PC-9 (cell line): ENCODE results near the gene YIF1B.

ENCODE experiments used
- EZH2 ChIP-seq: fragments of 200-600 bp; sonication (generic); IDR thresholded peaks from 2 replicates; pipeline ENCODE4 v1.8.0; 2017; ENCODE audit warnings: antibody characterized with exemption, low read depth
- TF ChIP-seq, protein P1 (sequence below): fragments of 200-600 bp; sonication (generic); conservative IDR thresholded peaks from 2 replicates; pipeline ENCODE4 v1.6.1; 2017; ENCODE audit warnings: mixed run types, antibody characterized with exemption, mild to moderate bottlenecking, moderate library complexity

DNA sequence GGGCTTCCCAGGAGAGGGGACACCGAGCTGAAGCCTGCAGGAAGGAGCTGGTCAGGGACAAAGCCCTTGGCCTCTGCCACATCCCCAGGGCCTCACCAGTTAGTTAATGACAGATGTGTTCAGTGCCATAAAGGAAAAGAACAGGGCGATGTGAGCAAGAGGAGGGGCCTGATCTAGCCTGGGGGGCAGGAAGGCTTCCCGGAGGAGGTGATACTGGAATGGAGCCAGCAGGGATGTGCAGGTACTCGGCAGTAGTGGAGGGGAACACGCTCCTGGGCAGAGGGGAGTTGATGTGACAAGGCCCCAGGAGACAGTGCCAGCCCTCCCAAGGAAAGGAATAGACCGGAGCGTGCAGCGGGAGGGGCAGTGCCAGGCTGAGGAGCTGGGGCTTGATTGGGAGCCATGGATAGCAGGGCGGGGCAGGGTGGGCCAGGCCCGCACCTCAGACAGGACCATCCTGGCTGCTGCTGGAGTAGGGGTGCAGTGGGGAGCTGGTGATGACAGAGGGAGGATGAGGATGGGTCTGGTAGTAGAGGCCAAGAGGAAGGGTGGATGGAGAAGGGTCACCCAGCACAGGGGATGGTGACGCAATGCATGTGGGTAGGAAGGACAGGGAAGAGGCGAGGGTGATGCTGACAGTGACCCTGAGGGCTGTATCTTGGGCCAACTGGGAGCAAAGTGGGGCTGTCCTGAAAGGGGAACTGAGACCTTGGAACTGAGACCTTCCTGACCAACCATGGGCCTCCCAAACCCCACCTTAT, 7.6 kb downstream of the YIF1B start:
- TF ChIP-seq, protein P1, sequence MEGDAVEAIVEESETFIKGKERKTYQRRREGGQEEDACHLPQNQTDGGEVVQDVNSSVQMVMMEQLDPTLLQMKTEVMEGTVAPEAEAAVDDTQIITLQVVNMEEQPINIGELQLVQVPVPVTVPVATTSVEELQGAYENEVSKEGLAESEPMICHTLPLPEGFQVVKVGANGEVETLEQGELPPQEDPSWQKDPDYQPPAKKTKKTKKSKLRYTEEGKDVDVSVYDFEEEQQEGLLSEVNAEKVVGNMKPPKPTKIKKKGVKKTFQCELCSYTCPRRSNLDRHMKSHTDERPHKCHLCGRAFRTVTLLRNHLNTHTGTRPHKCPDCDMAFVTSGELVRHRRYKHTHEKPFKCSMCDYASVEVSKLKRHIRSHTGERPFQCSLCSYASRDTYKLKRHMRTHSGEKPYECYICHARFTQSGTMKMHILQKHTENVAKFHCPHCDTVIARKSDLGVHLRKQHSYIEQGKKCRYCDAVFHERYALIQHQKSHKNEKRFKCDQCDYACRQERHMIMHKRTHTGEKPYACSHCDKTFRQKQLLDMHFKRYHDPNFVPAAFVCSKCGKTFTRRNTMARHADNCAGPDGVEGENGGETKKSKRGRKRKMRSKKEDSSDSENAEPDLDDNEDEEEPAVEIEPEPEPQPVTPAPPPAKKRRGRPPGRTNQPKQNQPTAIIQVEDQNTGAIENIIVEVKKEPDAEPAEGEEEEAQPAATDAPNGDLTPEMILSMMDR = no peak
- no peak for TF ChIP-seq EZH2
